Hippocampal formation (tissue), 2 donors: ENCODE data around the gene CRIM1.

Experiments used
- DNase-seq, 2 donors: peaks; one replicate each; lab custom pipeline; 2025; lab: John Stamatoyannopoulos, UW

CRIM1 gene

GRCh38 chr2:36425608-36426355, 70.2 kb downstream of the CRIM1 start:
- no peak for DNase-seq

GRCh38 chr2:36427790-36428243, 72.2 kb downstream of the CRIM1 start:
- DNase-seq = no peak

- DNase-seq = no peak
These were observed 75.0 kb downstream of the CRIM1 start for GRCh38 chr2:36430549-36430948.

- DNase-seq = no peak
These were observed 76.9 kb downstream of the CRIM1 start for GRCh38 chr2:36432479-36432878.

GRCh38 chr2:36433311-36434217, 78.0 kb downstream of the CRIM1 start:
- DNase-seq = peak in 1 of 2 donors; percentile 11

GRCh38 chr2:36438449-36438977, 82.9 kb downstream of the CRIM1 start:
- DNase-seq = no peak

- DNase-seq = no peak
These were observed 83.5 kb downstream of the CRIM1 start for GRCh38 chr2:36439084-36439483.

GRCh38 chr2:36441065-36441625, 85.6 kb downstream of the CRIM1 start:
- no peak for DNase-seq

- DNase-seq = no peak
These were observed 86.2 kb downstream of the CRIM1 start for GRCh38 chr2:36441816-36442215.

GRCh38 chr2:36444216-36444936, 88.8 kb downstream of the CRIM1 start:
- DNase-seq = peak in 1 of 2 donors; percentile 20

GRCh38 chr2:36445185-36445866, 89.7 kb downstream of the CRIM1 start:
- DNase-seq = no peak

- DNase-seq = no peak
These were observed 90.7 kb downstream of the CRIM1 start for GRCh38 chr2:36446294-36446693.

GRCh38 chr2:36449213-36449612, 93.6 kb downstream of the CRIM1 start:
- no peak for DNase-seq

- DNase-seq = no peak
These were observed 94.4 kb downstream of the CRIM1 start for GRCh38 chr2:36449943-36450392.

GRCh38 chr2:36450466-36451196, 95.1 kb downstream of the CRIM1 start:
- DNase-seq = no peak

GRCh38 chr2:36451512-36451911, 95.9 kb downstream of the CRIM1 start:
- no peak for DNase-seq

GRCh38 chr2:36452260-36452659, 96.7 kb downstream of the CRIM1 start:
- no peak for DNase-seq

- DNase-seq = no peak
These were observed 98.1 kb downstream of the CRIM1 start for GRCh38 chr2:36453652-36454051.

- no peak for DNase-seq
These were observed 99.4 kb downstream of the CRIM1 start for GRCh38 chr2:36455011-36455410.

- no peak for DNase-seq
These were observed 100.2 kb downstream of the CRIM1 start for GRCh38 chr2:36455788-36456187.
